H1 (cell line): ENCODE results near the gene DBP. TPM values are rescaled to one million over a fixed set of nuclear protein-coding genes. Genes with fewer than 3 reads are reported as not detected.

Experiments
- CTCF ChIA-PET: fragments of 300-600 bp; sonication (Branson Sonifier 250); formaldehyde crosslinking; loops from one replicate; lab custom pipeline; 2021; ENCODE audit not compliant: partially characterized antibody; lab: Charles Lee
- POLR2A ChIA-PET: fragments of 300-600 bp; sonication (Branson Sonifier 250); formaldehyde crosslinking; loops from one replicate; lab custom pipeline; 2021; ENCODE audit warnings: inconsistent platforms; ENCODE audit not compliant: partially characterized antibody; lab: Charles Lee
- DNase-seq, 2 experiments: peaks; one replicate each; pipeline versions ENCODE4 v3.0.0 to v3.0.0-alpha.2; 2010 to 2022; ENCODE audit warnings: low spot score in 2 of 2, low read depth in 1 of 2, mixed read lengths in 1 of 2
- FAIRE-seq: peaks from 2 replicates; lab custom pipeline; 2011; peaks lifted over from hg19 to GRCh38; lab: Jason Lieb, UNC
- H2AFZ ChIP-seq: 2 replicates; pipeline ENCODE4 v1.8.1; 2012; ENCODE audit warnings: low read length, inconsistent platforms
- H2AK5ac ChIP-seq: 2 replicates; pipeline ENCODE4 v1.6.1; 2013; ENCODE audit warnings: low read depth, low read length
- H2BK120ac ChIP-seq: replicated peaks from 2 replicates; pipeline ENCODE3; 2013; ENCODE audit warnings: low read depth, low read length, inconsistent platforms
- H2BK12ac ChIP-seq: 2 replicates; pipeline ENCODE4 v1.6.1; 2013; ENCODE audit warnings: low read depth, low read length
- H2BK15ac ChIP-seq: 2 replicates; pipeline ENCODE4 v1.6.1; 2013; ENCODE audit warnings: low read length
- H2BK20ac ChIP-seq: 2 replicates; pipeline ENCODE4 v1.6.1; 2013; ENCODE audit warnings: low read length
- H2BK5ac ChIP-seq: 2 replicates; pipeline ENCODE4 v1.6.1; 2013; ENCODE audit warnings: low read depth, low read length
- H3K14ac ChIP-seq: 2 replicates; pipeline ENCODE4 v1.6.1; 2013; ENCODE audit warnings: inconsistent platforms; ENCODE audit not compliant: insufficient read length
- H3K18ac ChIP-seq: 2 replicates; pipeline ENCODE4 v1.6.1; 2013; ENCODE audit warnings: low read length; ENCODE audit errors: extremely low read depth
- H3K23ac ChIP-seq: 2 replicates; pipeline ENCODE4 v1.6.1; 2013; ENCODE audit warnings: inconsistent platforms; ENCODE audit not compliant: insufficient read length
- H3K23me2 ChIP-seq: 2 replicates; pipeline ENCODE4 v1.6.1; 2013; ENCODE audit warnings: low read depth, low read length
- H3K27ac ChIP-seq: 2 replicates; pipeline ENCODE4 v1.6.1; 2011; ENCODE audit warnings: low read depth, low read length, inconsistent platforms
- H3K27me3 ChIP-seq, 4 experiments: replicated peaks in 1 of 4; 1 replicate in 1 of 4; 2 replicates in 3 of 4; pipeline versions ENCODE4 v1.6.1 to v1.8.1; 2011 to 2013; ENCODE audit warnings: low read length in 3 of 4, mild to moderate bottlenecking in 3 of 4, inconsistent platforms in 2 of 4, mixed read lengths in 2 of 4, moderate library complexity in 1 of 4; ENCODE audit not compliant: control insufficient read depth in 3 of 4, insufficient read depth in 3 of 4; ENCODE audit errors: extremely low read depth in 1 of 4
- H3K36me3 ChIP-seq, 4 experiments: 2 replicates each; pipeline versions ENCODE4 v1.6.1 to v1.8.1; 2011 to 2013; ENCODE audit warnings: mild to moderate bottlenecking in 4 of 4, low read length in 3 of 4, moderate library complexity in 2 of 4, control low read depth in 1 of 4, inconsistent platforms in 1 of 4; ENCODE audit not compliant: insufficient read depth in 4 of 4, control insufficient read depth in 2 of 4
- H3K4ac ChIP-seq: replicated peaks from 2 replicates; pipeline ENCODE3; 2013; ENCODE audit warnings: low read length, low read depth, mixed read lengths, inconsistent platforms; ENCODE audit not compliant: insufficient read length
- H3K4me1 ChIP-seq, 4 experiments: replicated peaks in 1 of 4; 1 replicate in 1 of 4; 2 replicates in 3 of 4; pipeline versions ENCODE4 v1.6.1 to v1.8.1; 2011 to 2013; ENCODE audit warnings: low read length in 3 of 4, inconsistent platforms in 2 of 4, mixed read lengths in 1 of 4; ENCODE audit not compliant: insufficient read depth in 4 of 4, control insufficient read depth in 3 of 4
- H3K4me2 ChIP-seq, 2 experiments: 2 replicates each; pipeline versions ENCODE4 v1.6.1 to v1.8.1; 2011 to 2013; ENCODE audit warnings: low read depth in 2 of 2, low read length in 2 of 2, control low read depth in 1 of 2, inconsistent platforms in 1 of 2, mild to moderate bottlenecking in 1 of 2; ENCODE audit not compliant: insufficient read depth in 1 of 2
- H3K4me3 ChIP-seq, 4 experiments: fragments of 200-600, 300-600 bp in 1 of 4; sonication (generic), shearing (Covaris generic), sonication (Bioruptor Twin) in 1 of 4; 2 replicates each; pipeline versions ENCODE4 v1.5.1 to v1.8.1; 2011 to 2016; ENCODE audit warnings: low read length in 4 of 4, low read depth in 3 of 4, control low read depth in 2 of 4, inconsistent platforms in 2 of 4, mild to moderate bottlenecking in 2 of 4, mixed read lengths in 1 of 4, moderate library complexity in 1 of 4; ENCODE audit not compliant: insufficient read depth in 2 of 4; ENCODE audit errors: extremely low read depth in 1 of 4
- H3K56ac ChIP-seq: replicated peaks from 2 replicates; pipeline ENCODE3; 2013; ENCODE audit warnings: low read depth, mild to moderate bottlenecking, mixed read lengths, low read length, inconsistent platforms; ENCODE audit not compliant: insufficient read length
- H3K79me1 ChIP-seq: 2 replicates; pipeline ENCODE4 v1.6.1; 2013; ENCODE audit warnings: low read depth, low read length, control low read depth
- H3K79me2 ChIP-seq, 2 experiments: 2 replicates each; pipeline versions ENCODE4 v1.6.1 to v1.8.1; 2012 to 2013; ENCODE audit warnings: low read length in 2 of 2, mild to moderate bottlenecking in 2 of 2, inconsistent platforms in 1 of 2; ENCODE audit not compliant: insufficient read depth in 2 of 2, control insufficient read depth in 1 of 2
- H3K9ac ChIP-seq, 4 experiments: replicated peaks in 1 of 4; 1 replicate in 1 of 4; 2 replicates in 3 of 4; pipeline versions ENCODE4 v1.6.1 to v1.8.1; 2011 to 2013; ENCODE audit warnings: low read depth in 3 of 4, low read length in 3 of 4, control low read depth in 2 of 4, mild to moderate bottlenecking in 2 of 4, moderate library complexity in 2 of 4, inconsistent platforms in 1 of 4; ENCODE audit errors: extremely low read depth in 1 of 4
- H3K9me3 ChIP-seq, 2 experiments: 2 replicates each; pipeline versions ENCODE4 v1.6.1 to v1.8.1; 2012 to 2013; ENCODE audit warnings: mild to moderate bottlenecking in 2 of 2, moderate library complexity in 2 of 2, control low read depth in 1 of 2, inconsistent platforms in 1 of 2, low read depth in 1 of 2, low read length in 1 of 2, mixed read lengths in 1 of 2; ENCODE audit not compliant: insufficient read depth in 2 of 2
- H4K20me1 ChIP-seq, 2 experiments: replicated peaks in 1 of 2; 2 replicates each; pipeline versions ENCODE3 to v1.8.1; 2011 to 2013; ENCODE audit warnings: inconsistent platforms in 2 of 2, low read length in 2 of 2, mild to moderate bottlenecking in 1 of 2; ENCODE audit not compliant: insufficient read depth in 2 of 2, control insufficient read depth in 1 of 2
- H4K5ac ChIP-seq: 2 replicates; pipeline ENCODE4 v1.6.1; 2013; ENCODE audit warnings: low read length, low read depth, mixed read lengths, inconsistent platforms; ENCODE audit not compliant: insufficient read length
- H4K8ac ChIP-seq: 2 replicates; pipeline ENCODE4 v1.8.0; 2013; ENCODE audit warnings: mild to moderate bottlenecking, moderate library complexity, low read length, inconsistent platforms; ENCODE audit not compliant: insufficient read depth; ENCODE audit errors: extremely low read depth
- H4K91ac ChIP-seq: replicated peaks from 2 replicates; pipeline ENCODE3; 2013; ENCODE audit warnings: low read length, mixed read lengths, inconsistent platforms; ENCODE audit not compliant: insufficient read length
- BACH1 ChIP-seq: IDR thresholded peaks from 2 replicates; pipeline ENCODE4 v1.6.1; 2012; ENCODE audit warnings: low read length, improper control_type of control experiment
- BCL11A ChIP-seq, 2 experiments: IDR thresholded peaks; one replicate each; pipeline ENCODE4 v1.6.1; 2011; ENCODE audit warnings: low read depth in 2 of 2, low read length in 2 of 2, mild to moderate bottlenecking in 2 of 2
- CHD2 ChIP-seq: IDR thresholded peaks from 2 replicates; pipeline ENCODE4 v1.6.1; 2012; ENCODE audit warnings: low read length, improper control_type of control experiment
- FOSL1 ChIP-seq: IDR thresholded peaks from 2 replicates; pipeline ENCODE4 v1.6.1; 2011; ENCODE audit warnings: mild to moderate bottlenecking, low read depth, low read length, moderate library complexity; ENCODE audit not compliant: insufficient read depth
- GABPA ChIP-seq: IDR thresholded peaks from 2 replicates; pipeline ENCODE4 v1.6.1; 2011; ENCODE audit warnings: mild to moderate bottlenecking, low read length, moderate library complexity, borderline replicate concordance; ENCODE audit not compliant: insufficient read depth
- KDM5A ChIP-seq: fragments of 200-600 bp; IDR thresholded peaks from 2 replicates; pipeline ENCODE4 v1.7.1; 2012; ENCODE audit warnings: mild to moderate bottlenecking, low read length, inconsistent platforms, mixed read lengths
- MAX ChIP-seq: IDR thresholded peaks from 2 replicates; pipeline ENCODE4 v1.6.1; 2012; ENCODE audit warnings: inconsistent platforms
- NRF1 ChIP-seq: IDR thresholded peaks from 2 replicates; pipeline ENCODE4 v1.6.1; 2011; ENCODE audit warnings: mild to moderate bottlenecking, low read depth, low read length, improper control_type of control experiment
- POLR2A ChIP-seq, 2 experiments: IDR thresholded peaks; 1 replicate in 1 of 2; 2 replicates in 1 of 2; pipeline ENCODE4 v1.6.1; 2011; ENCODE audit warnings: low read depth in 2 of 2, low read length in 2 of 2, mild to moderate bottlenecking in 2 of 2; ENCODE audit errors: control extremely low read depth in 1 of 2
- RXRA ChIP-seq: IDR thresholded peaks from 2 replicates; pipeline ENCODE4 v1.6.1; 2011; ENCODE audit warnings: low read depth, mild to moderate bottlenecking, low read length, moderate library complexity; ENCODE audit not compliant: insufficient read depth
- SIX5 ChIP-seq: IDR thresholded peaks from 2 replicates; pipeline ENCODE4 v1.6.1; 2011; ENCODE audit warnings: mild to moderate bottlenecking, low read depth, low read length
- SP4 ChIP-seq: IDR thresholded peaks from 2 replicates; pipeline ENCODE4 v1.6.1; 2012; ENCODE audit warnings: low read length, inconsistent platforms
- SUZ12 ChIP-seq: fragments of 200-600 bp; sonication (generic); IDR thresholded peaks from 2 replicates; pipeline ENCODE4 v1.6.1; 2012; ENCODE audit warnings: mild to moderate bottlenecking, inconsistent platforms, low read length, moderate library complexity, mixed read lengths
- TEAD4 ChIP-seq: IDR thresholded peaks from 2 replicates; pipeline ENCODE4 v1.6.1; 2012; ENCODE audit warnings: low read depth, low read length, inconsistent platforms, mixed read lengths
- ZNF274 ChIP-seq: IDR thresholded peaks from 2 replicates; pipeline ENCODE4 v1.7.0; 2012; ENCODE audit warnings: low read length, borderline replicate concordance; ENCODE audit errors: extremely low read depth
- WGBS, 2 experiments: shearing (Covaris generic) in 1 of 2; methylation state at CpG; one replicate each; pipeline versions ENCODE4 v1.1.6 to v1.1.7; 2013 to 2015; ENCODE audit warnings: low lambda C conversion rate in 2 of 2, mixed read lengths in 2 of 2, inconsistent platforms in 1 of 2, low coverage in 1 of 2, missing lambda C conversion rate in 1 of 2; ENCODE audit not compliant: insufficient replicate concordance in 2 of 2, insufficient coverage in 1 of 2, insufficient read length in 1 of 2; ENCODE audit errors: extremely low coverage in 1 of 2, missing lambda C conversion rate in 1 of 2; 5-methylcytosine and 5-hydroxymethylcytosine counted together
- polyA plus RNA-seq, 7 experiments: library from polyadenylated mRNA; depleted of rRNA in 3 of 7; stranded (reverse) in 5 of 7; unstranded in 2 of 7; fragments of >200 nt in 5 of 7; fragments of 200-250 nt in 2 of 7; gene quantifications; 1 replicate in 5 of 7; 2 replicates in 1 of 7; 4 replicates in 1 of 7; pipeline versions ENCODE4 v1.2.1 to v1.2.3, GENCODE V29; 2011 to 2013; ENCODE audit warnings: missing spikeins in 2 of 7, mixed read lengths in 2 of 7
- total RNA-seq: library from RNA; stranded (reverse); fragmentation: NEBNext Ultra II Directional; extraction: Animal tissue kit (Norgen Biotek cat#: 25700); gene quantifications from 2 replicates; pipeline ENCODE4 v1.2.1, GENCODE V29; 2021

Gene DBP
- total and polyA plus RNA-seq, 2 of the 8 experiments (the other 6 are each of a cell fraction or from before 2014, with no cell fraction given), result 7.5 to 8.3 TPM

- Histone ChIP-seq H2BK12ac (no peak overlapping the region), H4K20me1 (peaks cover 0 to 2% of the 10 kb centered on the region in 2 experiments), H2BK20ac (no peak overlapping the region), H4K91ac (no peak overlapping the region), H3K36me3 (no peaks in the 10 kb centered on the region), H3K9me3 (no peaks in the 10 kb centered on the region), H3K18ac (no peak overlapping the region), H3K23me2 (no peaks in the 10 kb centered on the region; the same call in 1 of the 2 replicates), H3K56ac (no peak overlapping the region), H3K79me1 (no peaks in the 10 kb centered on the region), H2BK120ac (no peak overlapping the region), H4K5ac (no peak overlapping the region), H3K4me1 (no peaks in the 10 kb centered on the region), H3K27ac (no peak overlapping the region), H4K8ac (no peak overlapping the region), H2AK5ac (no peak overlapping the region), H3K14ac (no peak overlapping the region), H3K9ac (no peak overlapping the region), H3K4ac (no peak overlapping the region), H2BK5ac (no peak overlapping the region), H2BK15ac (no peak overlapping the region), H3K4me2 (no peak overlapping the region), H2AFZ (no peak overlapping the region), H3K4me3 (no peak overlapping the region), H3K23ac (no peak overlapping the region), H3K27me3 (0 out of 7 replicates have a peak, but pooled peaks cover 0 to 3% (median 0%) of the 10 kb centered on the region in 4 experiments), H3K79me2 (no peaks in the 10 kb centered on the region)
- ChIA-PET POLR2A (interaction anchor here (3.8 to 16.9 kb wide), 2 partner anchors 12 to 20 kb away, joined by 17 to 175 read pairs; partner anchors contain the start of genes FAM83E, RPL18, SPACA4 and SPHK2), CTCF (interaction anchor here (1.1 to 13.5 kb wide), 3 partner anchors 8 to 12 kb away, joined by 4 to 143 read pairs (median 6); partner anchors contain the start of gene SPACA4)
- DNase-seq (no peak), FAIRE-seq (no peak)
- 89% methylated on average over 3 of the region's 4 CpGs; no CpG with 5 or more reads in 1 of the 2 experiments for WGBS, 2 experiments
- no peak for TF ChIP-seq BACH1
- no peak for TF ChIP-seq MAX
- no peak for TF ChIP-seq RXRA
- no peak for TF ChIP-seq SP4
- no peak for TF ChIP-seq CHD2
- TF ChIP-seq KDM5A, result no peak
- no peak for TF ChIP-seq NRF1
- TF ChIP-seq SIX5, result no peak
- no peak for TF ChIP-seq TEAD4
- TF ChIP-seq ZNF274, result no peak
- no peak for TF ChIP-seq SUZ12
- no peak for TF ChIP-seq BCL11A (IDR thresholded peaks at IDR 0.05; ENCODE audit: low read depth in 2 of 2, low read length in 2 of 2)
- no peak for TF ChIP-seq POLR2A (IDR thresholded peaks at IDR 0.05; ENCODE audit: control extremely low read depth in 1 of 2, low read depth in 2 of 2, low read length in 2 of 2)
- no peak for TF ChIP-seq FOSL1
- TF ChIP-seq GABPA, result no peak
These were observed 40.9 kb downstream of the DBP start for GRCh38 chr19:48596237-48596636.
